ENCODE results near the gene SLC19A2.
"Not testable (repeated sequence)": the region's sequence is repeated elsewhere in the genome, so short reads cannot be mapped to it uniquely, and the experiment has no call there.

The SLC19A2 gene

DNA sequence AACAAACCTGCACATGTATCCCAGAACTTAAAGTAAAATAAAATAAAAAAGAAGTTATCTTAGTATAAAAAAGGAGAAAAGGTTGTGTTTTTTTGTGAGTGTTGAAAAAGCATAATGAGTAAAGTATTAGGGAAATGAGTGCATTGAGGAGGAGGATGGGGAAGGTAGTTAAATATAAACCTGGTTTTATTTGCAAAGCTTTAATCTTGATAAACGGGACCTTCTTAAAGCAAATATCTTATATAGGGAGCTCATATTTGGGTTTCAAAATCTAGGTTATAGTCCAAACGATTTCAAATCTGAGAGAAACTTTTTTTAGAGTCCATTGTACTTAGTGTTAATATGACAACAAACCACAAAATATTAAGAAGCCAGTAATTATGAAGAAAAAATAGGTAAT lies 21.7 kb upstream of the SLC19A2 start:
- no peak for DNase-seq
- Histone ChIP-seq H3K4me1 (peaks cover 0 to 29% (median 9%) of the 10 kb centered on the region in 4 donors), H3K27ac (no peak overlapping the region), H3K36me3 (no peaks in the 10 kb centered on the region), H3K9me3 (peaks cover 0 to 5% (median 0%) of the 10 kb centered on the region in 3 donors), H3K27me3 (no peaks in the 10 kb centered on the region), H3K4me3 (no peak overlapping the region)
- TF ChIP-seq, protein P1, sequence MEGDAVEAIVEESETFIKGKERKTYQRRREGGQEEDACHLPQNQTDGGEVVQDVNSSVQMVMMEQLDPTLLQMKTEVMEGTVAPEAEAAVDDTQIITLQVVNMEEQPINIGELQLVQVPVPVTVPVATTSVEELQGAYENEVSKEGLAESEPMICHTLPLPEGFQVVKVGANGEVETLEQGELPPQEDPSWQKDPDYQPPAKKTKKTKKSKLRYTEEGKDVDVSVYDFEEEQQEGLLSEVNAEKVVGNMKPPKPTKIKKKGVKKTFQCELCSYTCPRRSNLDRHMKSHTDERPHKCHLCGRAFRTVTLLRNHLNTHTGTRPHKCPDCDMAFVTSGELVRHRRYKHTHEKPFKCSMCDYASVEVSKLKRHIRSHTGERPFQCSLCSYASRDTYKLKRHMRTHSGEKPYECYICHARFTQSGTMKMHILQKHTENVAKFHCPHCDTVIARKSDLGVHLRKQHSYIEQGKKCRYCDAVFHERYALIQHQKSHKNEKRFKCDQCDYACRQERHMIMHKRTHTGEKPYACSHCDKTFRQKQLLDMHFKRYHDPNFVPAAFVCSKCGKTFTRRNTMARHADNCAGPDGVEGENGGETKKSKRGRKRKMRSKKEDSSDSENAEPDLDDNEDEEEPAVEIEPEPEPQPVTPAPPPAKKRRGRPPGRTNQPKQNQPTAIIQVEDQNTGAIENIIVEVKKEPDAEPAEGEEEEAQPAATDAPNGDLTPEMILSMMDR (IDR thresholded peaks at IDR 0.05) = no peak
- intact Hi-C loops (cut with DNase I; ENCODE audit: low total_unique reads) = no loop called here

DNA sequence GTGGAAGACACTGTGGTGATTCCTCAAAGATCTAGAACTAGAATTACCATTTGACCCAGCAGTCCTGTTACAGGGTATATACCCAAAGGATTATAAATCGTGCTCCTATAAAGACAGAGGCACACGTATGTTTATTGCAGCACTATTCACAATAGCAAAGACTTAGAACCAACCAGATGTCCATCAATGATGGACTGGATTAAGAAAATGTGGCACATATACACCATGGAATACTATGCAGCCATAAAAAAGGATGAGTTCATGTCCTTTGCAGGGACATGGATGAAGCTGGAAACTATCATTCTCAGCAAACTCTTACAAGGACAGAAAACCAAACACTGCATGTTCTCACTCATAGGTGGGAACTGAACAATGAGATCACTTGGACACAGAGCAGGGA lies 17.9 kb upstream of the SLC19A2 start:
- H3K27ac ChIP-seq; H3K27me3 ChIP-seq; H3K4me3 ChIP-seq; H3K4me1 ChIP-seq; H3K36me3 ChIP-seq; DNase-seq; intact Hi-C loops (cut with DNase I; ENCODE audit: low total_unique reads): not testable (repeated sequence)
- peaks cover 0 to 12% (median 0%) of the 10 kb centered on the region in 3 donors for H3K9me3 ChIP-seq

GRCh38 chr1:169499807-169500206 lies 14.1 kb upstream of the SLC19A2 start:
- DNase-seq = no peak
- Histone ChIP-seq H3K4me1 (no peaks in the 10 kb centered on the region), H3K36me3 (no peaks in the 10 kb centered on the region), H3K27ac (no peak overlapping the region), H3K4me3 (no peak overlapping the region), H3K27me3 (no peaks in the 10 kb centered on the region), H3K9me3 (peaks cover 0 to 12% (median 0%) of the 10 kb centered on the region in 3 donors)
- intact Hi-C loops (cut with DNase I; ENCODE audit: low total_unique reads) = loop anchor here (5.0 kb wide), 1 partner anchor 118 kb away; no protein-coding TSS in a partner anchor
- TF ChIP-seq, protein P1 (IDR thresholded peaks at IDR 0.05) = no peak

GRCh38 chr1:169497317-169497716 lies 11.6 kb upstream of the SLC19A2 start:
- peaks cover 0 to 6% (median 0%) of the 10 kb centered on the region in 3 donors for H3K9me3 ChIP-seq
- no peak for DNase-seq
- TF ChIP-seq, protein P1 (IDR thresholded peaks at IDR 0.05) = no peak
- H3K27ac ChIP-seq = no peak overlapping the region
- no peaks in the 10 kb centered on the region for H3K27me3 ChIP-seq
- H3K4me1 ChIP-seq = no peaks in the 10 kb centered on the region
- intact Hi-C loops (cut with DNase I; ENCODE audit: low total_unique reads) = loop anchor here (5.0 kb wide), 1 partner anchor 115 kb away; no protein-coding TSS in a partner anchor
- no peaks in the 10 kb centered on the region for H3K36me3 ChIP-seq
- no peak overlapping the region for H3K4me3 ChIP-seq

- H3K27ac ChIP-seq = no peak overlapping the region
- no peak for DNase-seq
- TF ChIP-seq, protein P1 (IDR thresholded peaks at IDR 0.05) = no peak
- intact Hi-C loops (cut with DNase I; ENCODE audit: low total_unique reads) = loop anchor here (5.0 kb wide), 1 partner anchor 114 kb away; no protein-coding TSS in a partner anchor
- H3K9me3 ChIP-seq = no peaks in the 10 kb centered on the region
- H3K36me3 ChIP-seq = no peaks in the 10 kb centered on the region
- no peaks in the 10 kb centered on the region for H3K4me1 ChIP-seq
- no peaks in the 10 kb centered on the region for H3K27me3 ChIP-seq
- no peak overlapping the region for H3K4me3 ChIP-seq
Measured at GRCh38 chr1:169495916-169496315, 10.2 kb upstream of the SLC19A2 start.

DNA sequence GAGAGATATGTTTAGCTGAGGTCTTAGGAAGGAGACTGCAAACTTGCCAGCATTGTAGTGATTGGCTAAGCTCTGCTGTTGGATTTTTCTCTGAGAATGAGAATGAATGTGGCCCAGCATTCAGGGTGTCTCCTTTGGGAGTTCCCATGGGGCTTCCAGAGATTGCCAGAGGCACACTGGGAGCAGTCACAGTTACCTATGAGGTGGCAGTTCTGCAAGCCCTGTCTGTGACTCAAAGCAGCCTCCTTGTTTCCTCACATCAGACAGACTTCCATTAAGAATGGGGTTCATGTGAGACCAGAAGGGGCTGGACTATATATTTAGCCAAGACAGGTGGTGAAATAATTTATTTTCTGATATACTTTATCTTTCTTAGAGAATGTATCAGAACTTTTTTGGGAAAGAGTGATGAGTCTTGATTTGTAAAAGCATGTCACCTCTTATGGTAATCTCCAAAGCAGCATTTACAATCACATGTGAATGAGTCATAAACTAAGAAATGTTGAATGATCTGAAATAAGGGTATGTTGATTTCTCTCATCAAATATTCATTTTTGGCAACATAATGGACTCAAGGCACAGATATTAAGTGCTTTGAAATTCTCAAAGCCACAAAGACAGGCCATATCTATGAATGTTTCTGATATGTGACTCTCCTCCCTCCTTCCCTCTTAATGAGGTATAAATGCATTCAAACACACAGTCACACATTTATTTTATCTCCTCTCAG lies 9.5 kb upstream of the SLC19A2 start:
- intact Hi-C loops (cut with DNase I; ENCODE audit: low total_unique reads) = loop anchor here (5.0 kb wide), 1 partner anchor 113 kb away; no protein-coding TSS in a partner anchor
- Histone ChIP-seq H3K27me3 (no peaks in the 10 kb centered on the region), H3K36me3 (no peaks in the 10 kb centered on the region), H3K4me1 (no peaks in the 10 kb centered on the region), H3K4me3 (no peak overlapping the region), H3K27ac (no peak overlapping the region), H3K9me3 (no peaks in the 10 kb centered on the region)
- TF ChIP-seq, protein P1 (IDR thresholded peaks at IDR 0.05) = no peak
- DNase-seq = no peak
